NCI-H510A treated with DMSO at 0.1 percent for 48 hours (cell line): ENCODE data around the gene B4GALNT3.
A peak's percentile ranks its signal among the peaks of the same experiment; 100 is the strongest.
"Not testable (repeated sequence)": the region's sequence is repeated elsewhere in the genome, so short reads cannot be mapped to it uniquely, and the experiment has no call there.

ENCODE experiments used
- DNase-seq: peaks from one replicate; lab custom pipeline; 2025; lab: John Stamatoyannopoulos, UW

Gene B4GALNT3

GRCh38 chr12:575129-575502 is 115.4 kb downstream of the B4GALNT3 start:
- no peak for DNase-seq

GRCh38 chr12:575948-576614 is 116.3 kb downstream of the B4GALNT3 start:
- DNase-seq: peak; percentile 77

GRCh38 chr12:576615-577110 is 116.9 kb downstream of the B4GALNT3 start:
- DNase-seq: no peak

GRCh38 chr12:577994-578747 is 118.4 kb downstream of the B4GALNT3 start:
- DNase-seq: not testable (repeated sequence)

- no peak for DNase-seq
These were observed 119.1 kb downstream of the B4GALNT3 start for GRCh38 chr12:578748-579419.

GRCh38 chr12:579420-580110 is 119.8 kb downstream of the B4GALNT3 start:
- DNase-seq: no peak

GRCh38 chr12:580813-581212 is 121.1 kb downstream of the B4GALNT3 start:
- DNase-seq: no peak

GRCh38 chr12:581321-581720 is 121.6 kb downstream of the B4GALNT3 start:
- no peak for DNase-seq

GRCh38 chr12:581746-582145 is 122.0 kb downstream of the B4GALNT3 start:
- DNase-seq: no peak

GRCh38 chr12:583251-583869 is 123.6 kb downstream of the B4GALNT3 start:
- no peak for DNase-seq

- no peak for DNase-seq
These were observed 125.6 kb downstream of the B4GALNT3 start for GRCh38 chr12:585062-586061.

GRCh38 chr12:586318-587071 is 126.8 kb downstream of the B4GALNT3 start:
- DNase-seq: no peak

- DNase-seq: no peak
These were observed 127.6 kb downstream of the B4GALNT3 start for GRCh38 chr12:587132-588023.

- DNase-seq: no peak
These were observed 128.2 kb downstream of the B4GALNT3 start for GRCh38 chr12:588024-588322.

- DNase-seq: no peak
These were observed 128.9 kb downstream of the B4GALNT3 start for GRCh38 chr12:588646-589045.

- DNase-seq: no peak
These were observed 130.5 kb downstream of the B4GALNT3 start for GRCh38 chr12:590206-590750.

GRCh38 chr12:591167-592023 is 131.7 kb downstream of the B4GALNT3 start:
- no peak for DNase-seq

- no peak for DNase-seq
These were observed 132.3 kb downstream of the B4GALNT3 start for GRCh38 chr12:592024-592505.
